ENCODE measurements around the gene B3GALT4.

B3GALT4 gene

GRCh38 chr6:33315793-33316602, 39.1 kb downstream of the B3GALT4 start:
- no peak for DNase-seq (ENCODE audit: low read depth)

- no peak for DNase-seq (ENCODE audit: low read depth)
These were observed 39.9 kb downstream of the B3GALT4 start for GRCh38 chr6:33316603-33317418.

GRCh38 chr6:33317419-33317668, 40.4 kb downstream of the B3GALT4 start:
- no peak for DNase-seq (ENCODE audit: low read depth)

GRCh38 chr6:33317669-33318425, 40.9 kb downstream of the B3GALT4 start, which contains the start of gene ZBTB22:
TSS of gene ZBTB22 (minus strand) at chr6:33317744. CDS start at chr6:33316916, 828 bp downstream.
- peak; percentile 94 for DNase-seq (ENCODE audit: low read depth)

GRCh38 chr6:33318426-33319073, 41.6 kb downstream of the B3GALT4 start:
- DNase-seq (ENCODE audit: low read depth) = no peak

- DNase-seq (ENCODE audit: low read depth) = no peak
These were observed 43.0 kb downstream of the B3GALT4 start for GRCh38 chr6:33319939-33320314.

- DNase-seq (ENCODE audit: low read depth) = no peak
These were observed 43.6 kb downstream of the B3GALT4 start for GRCh38 chr6:33320315-33321181.

- no peak for DNase-seq (ENCODE audit: low read depth)
These were observed 44.3 kb downstream of the B3GALT4 start for GRCh38 chr6:33321227-33321626.

- no peak for DNase-seq (ENCODE audit: low read depth)
These were observed 46.7 kb downstream of the B3GALT4 start for GRCh38 chr6:33323623-33323948.

GRCh38 chr6:33324125-33324524, 47.2 kb downstream of the B3GALT4 start:
- no peak for DNase-seq (ENCODE audit: low read depth)

Measured in activated T-cell treated with anti-CD3 and anti-CD28 coated beads for 24 hours (primary cell).